Transverse colon (tissue), 4 donors: Measurements from ENCODE around the gene RGR. TPM values are rescaled to one million over a fixed set of nuclear protein-coding genes. Genes with fewer than 3 reads are reported as not detected.

Experiments used
- DNase-seq: peaks from one replicate; pipeline ENCODE4 v3.0.0-alpha.2; 2019
- H3K27ac ChIP-seq, 4 donors: fragments of 200-600 bp; sonication (generic); 2 replicates each; pipeline ENCODE4 v1.5.1; 2016 to 2018; ENCODE audit warnings: inconsistent platforms in 4 of 4
- H3K27me3 ChIP-seq: fragments of 200-600 bp; sonication (generic); 2 replicates; pipeline ENCODE4 v1.5.1; 2017; ENCODE audit warnings: inconsistent platforms
- H3K36me3 ChIP-seq, 4 donors: fragments of 200-600 bp; sonication (generic); 2 replicates each; pipeline ENCODE4 v1.5.1; 2017 to 2019; ENCODE audit warnings: inconsistent platforms in 4 of 4
- H3K4me1 ChIP-seq, 4 donors: fragments of 200-600 bp; sonication (generic); 2 replicates each; pipeline ENCODE4 v1.5.1; 2017 to 2020; ENCODE audit warnings: inconsistent platforms in 4 of 4
- H3K4me3 ChIP-seq, 4 donors: fragments of 200-600 bp; sonication (generic); 1 replicate in 1 of 4; 2 replicates in 3 of 4; pipeline versions ENCODE4 v1.5.1 to v1.6.1; 2017 to 2019; ENCODE audit warnings: inconsistent platforms in 4 of 4
- H3K9me3 ChIP-seq, 2 donors: fragments of 200-600 bp; sonication (generic); 2 replicates each; pipeline ENCODE4 v1.5.1; 2017 to 2019; ENCODE audit warnings: inconsistent platforms in 2 of 2
- EP300 ChIP-seq: sonication (generic); formaldehyde crosslinking; IDR thresholded peaks from one replicate; pipeline ENCODE4 v1.6.1; 2017; ENCODE audit warnings: antibody characterized with exemption, low read depth
- POLR2A ChIP-seq: fragments of 450-650 bp; IDR thresholded peaks from one replicate; pipeline ENCODE4 v1.6.1; 2016; ENCODE audit warnings: antibody characterized with exemption, mild to moderate bottlenecking, moderate library complexity
- POLR2AphosphoS5 ChIP-seq, 3 donors: sonication (generic); formaldehyde crosslinking; IDR thresholded peaks; one replicate each; pipeline ENCODE4 v1.6.1; 2016; ENCODE audit warnings: antibody characterized with exemption in 3 of 3
- WGBS, 2 donors: methylation state at CpG; one replicate each; pipeline ENCODE4 v1.1.5; 2018; ENCODE audit warnings: low coverage in 1 of 2; 5-methylcytosine and 5-hydroxymethylcytosine counted together
- in situ Hi-C, 4 donors: fragments of 200-750 bp; cut with MboI; loops; one replicate each; pipeline versions ENCODE4 v1.15.0 to v1.15.1; 2017; ENCODE audit warnings: low sequenced_read_pairs in 3 of 4, low pct_ligation_motif_present in 1 of 4, low pct_unique_long_range_greater_than_20kb in 1 of 4
- intact Hi-C: fragments of 100-400 bp; cut with DNase I; formaldehyde crosslinking; loops from one replicate; pipeline ENCODE4 v1.15.1; 2023; ENCODE audit warnings: low total_unique reads
- total RNA-seq, 4 donors: library from RNA; depleted of rRNA; stranded (reverse); fragments of >200 nt; gene quantifications; one replicate each; pipeline ENCODE4 v1.1.0, GENCODE V29; 2016
- TF ChIP-seq, protein P1 (sequence below), 5 experiments: fragments of 200-600 bp in 3 of 5; fragments of 450-650 bp in 2 of 5; sonication (generic) in 3 of 5; IDR thresholded peaks; 1 replicate in 2 of 5; 2 replicates in 3 of 5; pipeline ENCODE4 v1.5.1; 2016 to 2017; ENCODE audit warnings: antibody characterized with exemption in 5 of 5, inconsistent platforms in 3 of 5, mild to moderate bottlenecking in 2 of 5, moderate library complexity in 1 of 5

Gene RGR
- total RNA-seq, 4 donors from 2014 or later, result 1.1 to 6.0 (median 1.2) TPM; not detected in 1

DNA sequence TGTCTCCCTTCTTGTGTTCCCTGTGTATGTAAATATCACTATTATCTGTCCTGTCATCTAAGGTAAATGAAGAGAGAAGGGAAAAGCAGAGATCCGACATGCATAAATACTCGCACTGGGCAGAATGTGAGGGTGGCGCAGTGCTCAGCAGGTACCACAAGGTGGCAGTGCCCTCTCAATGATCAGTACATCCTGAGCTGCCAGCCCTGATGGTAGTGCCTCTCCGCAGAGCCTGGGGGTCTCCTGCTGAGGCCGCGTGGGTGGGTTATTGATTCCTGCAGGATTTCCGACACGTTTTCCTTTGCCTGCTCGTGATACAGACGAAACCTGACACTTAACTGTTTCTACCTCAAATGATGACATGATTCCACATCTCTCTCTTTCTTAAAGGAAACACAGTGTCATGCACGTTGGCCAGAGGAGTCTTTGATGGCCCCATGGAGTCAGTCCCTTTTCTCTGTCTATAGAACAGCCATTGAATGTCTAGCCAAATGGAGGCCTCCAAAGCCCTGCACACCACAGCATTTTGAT lies 19.8 kb downstream of the RGR start:
- in situ Hi-C loops (loop anchor here (5.0 to 10.0 kb wide), 3 partner anchors 268 to 273 kb away; no protein-coding TSS in a partner anchor), intact Hi-C loops (loop anchor here (1.0 to 5.0 kb wide), 2 partner anchors 107 to 273 kb away; no protein-coding TSS in a partner anchor)
- peak; percentile 70 for DNase-seq
- no peak overlapping the region for H3K4me3 ChIP-seq
- H3K9me3 ChIP-seq, result no peaks in the 10 kb centered on the region
- H3K4me1 ChIP-seq, result no peaks in the 10 kb centered on the region
- 3 to 5% methylated on average over 5 to 11 of the region's 11 CpGs for WGBS, 2 donors
- H3K27ac ChIP-seq, result no peak overlapping the region
- no peak for TF ChIP-seq EP300
- TF ChIP-seq, protein P1, sequence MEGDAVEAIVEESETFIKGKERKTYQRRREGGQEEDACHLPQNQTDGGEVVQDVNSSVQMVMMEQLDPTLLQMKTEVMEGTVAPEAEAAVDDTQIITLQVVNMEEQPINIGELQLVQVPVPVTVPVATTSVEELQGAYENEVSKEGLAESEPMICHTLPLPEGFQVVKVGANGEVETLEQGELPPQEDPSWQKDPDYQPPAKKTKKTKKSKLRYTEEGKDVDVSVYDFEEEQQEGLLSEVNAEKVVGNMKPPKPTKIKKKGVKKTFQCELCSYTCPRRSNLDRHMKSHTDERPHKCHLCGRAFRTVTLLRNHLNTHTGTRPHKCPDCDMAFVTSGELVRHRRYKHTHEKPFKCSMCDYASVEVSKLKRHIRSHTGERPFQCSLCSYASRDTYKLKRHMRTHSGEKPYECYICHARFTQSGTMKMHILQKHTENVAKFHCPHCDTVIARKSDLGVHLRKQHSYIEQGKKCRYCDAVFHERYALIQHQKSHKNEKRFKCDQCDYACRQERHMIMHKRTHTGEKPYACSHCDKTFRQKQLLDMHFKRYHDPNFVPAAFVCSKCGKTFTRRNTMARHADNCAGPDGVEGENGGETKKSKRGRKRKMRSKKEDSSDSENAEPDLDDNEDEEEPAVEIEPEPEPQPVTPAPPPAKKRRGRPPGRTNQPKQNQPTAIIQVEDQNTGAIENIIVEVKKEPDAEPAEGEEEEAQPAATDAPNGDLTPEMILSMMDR (IDR thresholded peaks at IDR 0.05), result peak; percentile 87 to 93 (median 91)
- H3K36me3 ChIP-seq, result no peaks in the 10 kb centered on the region
- no peaks in the 10 kb centered on the region for H3K27me3 ChIP-seq

DNA sequence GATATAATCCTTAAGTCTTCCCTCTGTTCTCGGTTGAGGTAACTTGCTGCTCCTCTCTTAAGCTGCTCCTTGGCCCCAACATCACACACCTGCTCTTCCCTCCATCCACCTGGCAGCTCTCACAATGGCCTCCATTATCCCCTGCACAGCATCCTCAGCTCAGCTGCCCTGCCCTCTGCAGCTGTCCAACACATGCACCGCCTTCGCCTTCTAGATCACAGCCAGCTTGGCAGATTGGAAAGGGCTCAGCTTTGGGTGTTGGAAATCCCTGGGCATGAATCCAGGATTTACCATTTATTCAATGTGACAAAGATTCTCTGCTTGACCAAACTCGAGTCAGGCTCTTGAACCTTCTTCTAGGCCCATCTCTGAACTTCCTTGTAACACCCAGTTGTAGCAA lies 20.6 kb downstream of the RGR start:
- Histone ChIP-seq H3K27me3 (no peaks in the 10 kb centered on the region), H3K4me3 (no peak overlapping the region), H3K36me3 (no peaks in the 10 kb centered on the region), H3K9me3 (no peaks in the 10 kb centered on the region), H3K4me1 (peaks cover 0 to 1% (median 0%) of the 10 kb centered on the region in 4 donors), H3K27ac (no peak overlapping the region)
- in situ Hi-C loops, result loop anchor here in 3 of 4 donors (5.0 to 10.0 kb wide), 3 partner anchors 267 to 272 kb away; no protein-coding TSS in a partner anchor
- WGBS, 2 donors, result 40% methylated on average over 4 of the region's 4 CpGs; no CpG with 5 or more reads in 1 of the 2 donors
- intact Hi-C loops, result loop anchor here (1.0 to 5.0 kb wide), 2 partner anchors 106 to 272 kb away; no protein-coding TSS in a partner anchor
- peak; percentile 15 for DNase-seq
- no peak for TF ChIP-seq EP300
- no peak for TF ChIP-seq POLR2AphosphoS5 (IDR thresholded peaks at IDR 0.05)
- TF ChIP-seq, protein P1 (IDR thresholded peaks at IDR 0.05), result no peak
- no peak for TF ChIP-seq POLR2A

DNA sequence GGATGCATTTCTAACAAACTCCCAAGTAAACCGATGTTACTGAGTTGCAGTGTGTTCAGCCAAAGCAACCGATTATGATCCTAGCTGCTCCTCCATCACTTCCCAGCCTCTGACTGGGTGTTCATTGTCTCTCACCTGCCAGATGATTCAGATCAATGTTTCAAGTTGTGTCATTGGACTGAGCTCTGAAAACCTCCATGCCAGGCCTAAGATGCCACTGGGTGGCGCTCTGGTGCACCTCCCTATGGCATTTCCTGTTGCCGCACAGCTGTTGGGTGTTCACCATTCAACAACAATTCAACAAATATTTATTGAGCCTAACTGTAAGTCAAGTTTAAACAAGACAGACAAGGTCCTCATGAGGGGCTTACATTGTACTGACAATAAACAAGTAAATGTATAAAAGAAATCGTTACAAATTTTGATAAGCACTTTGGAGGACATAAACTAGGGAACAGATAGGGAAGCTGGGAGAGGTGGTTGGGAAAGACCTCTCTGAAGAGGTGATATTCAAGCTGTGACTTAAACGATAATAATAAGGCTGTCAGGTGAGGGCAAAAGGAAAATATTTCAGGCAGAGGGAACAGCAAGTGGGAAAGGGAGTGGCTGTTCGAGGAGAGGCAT lies 22.8 kb downstream of the RGR start:
- Histone ChIP-seq H3K4me1 (peaks cover 0 to 5% (median 2%) of the 10 kb centered on the region in 4 donors), H3K36me3 (no peaks in the 10 kb centered on the region), H3K27ac (no peak overlapping the region), H3K9me3 (no peaks in the 10 kb centered on the region), H3K27me3 (peaks cover 3% of the 10 kb centered on the region), H3K4me3 (no peak overlapping the region)
- 22% methylated on average over 5 to 7 of the region's 7 CpGs for WGBS, 2 donors
- DNase-seq, result peak; percentile 74
- intact Hi-C loops (loop anchor here (5.0 kb wide), 1 partner anchor 270 kb away; no protein-coding TSS in a partner anchor), in situ Hi-C loops (loop anchor here in 3 of 4 donors (5.0 to 10.0 kb wide), 3 partner anchors 265 to 270 kb away; no protein-coding TSS in a partner anchor)
- TF ChIP-seq POLR2AphosphoS5 (IDR thresholded peaks at IDR 0.05), result no peak
- TF ChIP-seq, protein P1 (IDR thresholded peaks at IDR 0.05), result peak; percentile 40 to 63 (median 53)

DNA sequence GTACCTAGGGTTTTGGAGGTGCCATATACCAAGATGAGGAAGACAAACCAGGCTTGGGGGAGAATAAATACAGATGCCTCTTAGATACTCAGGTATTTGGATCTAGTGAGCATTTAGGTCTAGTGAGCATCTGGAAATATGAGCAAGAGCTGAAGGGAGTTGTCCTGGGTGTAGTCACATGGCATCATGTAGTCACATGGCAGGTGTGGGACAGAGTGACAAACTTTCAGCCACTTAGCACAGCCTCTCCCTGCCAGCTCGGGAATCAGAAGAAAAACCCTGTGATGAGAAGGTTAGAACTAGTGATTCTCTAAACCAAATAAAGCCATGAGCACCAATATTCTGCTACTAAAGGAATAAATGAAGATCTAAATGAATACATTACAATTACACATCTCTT lies 24.3 kb downstream of the RGR start:
- no peaks in the 10 kb centered on the region for H3K36me3 ChIP-seq
- peaks cover 0 to 5% (median 2%) of the 10 kb centered on the region in 4 donors for H3K4me1 ChIP-seq
- H3K27me3 ChIP-seq, result peaks cover 7% of the 10 kb centered on the region
- H3K27ac ChIP-seq, result no peak overlapping the region
- WGBS, 2 donors, result 15% methylated on average over 1 of the region's 1 CpG; no CpG with 5 or more reads in 1 of the 2 donors
- no peaks in the 10 kb centered on the region for H3K9me3 ChIP-seq
- in situ Hi-C loops (loop anchor here in 3 of 4 donors (5.0 to 10.0 kb wide), 3 partner anchors 263 to 268 kb away; no protein-coding TSS in a partner anchor), intact Hi-C loops (loop anchor here (5.0 kb wide), 1 partner anchor 268 kb away; no protein-coding TSS in a partner anchor)
- H3K4me3 ChIP-seq, result no peak overlapping the region
- TF ChIP-seq, protein P1 (IDR thresholded peaks at IDR 0.05), result no peak
- TF ChIP-seq POLR2A (no peak), POLR2AphosphoS5 (IDR thresholded peaks at IDR 0.05) (no peak), EP300 (no peak)
- DNase-seq, result no peak
